ENCODE data around the gene UVSSA. TPM values are rescaled to one million over a fixed set of nuclear protein-coding genes. Genes with fewer than 3 reads are reported as not detected.
"Not testable (repeated sequence)": the region's sequence is repeated elsewhere in the genome, so short reads cannot be mapped to it uniquely, and the experiment has no call there.

UVSSA gene
- total RNA-seq, 4 donors from 2014 or later: 13.5 to 114 (median 34.2) TPM

- 89% methylated on average over 6 of the region's 6 CpGs; no CpG with 5 or more reads in 1 of the 2 donors for WGBS, 2 donors (ENCODE audit: low coverage in 1 of 2)
- H3K27ac ChIP-seq: no peak overlapping the region
- H3K4me1 ChIP-seq: no peaks in the 10 kb centered on the region
- no peaks in the 10 kb centered on the region for H3K27me3 ChIP-seq
- peaks cover 0 to 30% (median 14%) of the 10 kb centered on the region in 4 donors for H3K36me3 ChIP-seq
- in situ Hi-C loops (cut with MboI; ENCODE audit: low pct_ligation_motif_present in 1 of 4, low pct_unique_long_range_greater_than_20kb in 1 of 4, low sequenced_read_pairs in 3 of 4): loop anchor here in 1 of 4 donors (10.0 kb wide), 1 partner anchor 80 kb away; no protein-coding TSS in a partner anchor
- no peak for DNase-seq
- no peaks in the 10 kb centered on the region for H3K9me3 ChIP-seq
- no peak for TF ChIP-seq POLR2AphosphoS5 (IDR thresholded peaks at IDR 0.05)
- no peak for TF ChIP-seq EP300 (IDR thresholded peaks at IDR 0.05; ENCODE audit: low read depth)
- no peak for TF ChIP-seq CTCF (IDR thresholded peaks at IDR 0.05)
- no peak for TF ChIP-seq POLR2A (IDR thresholded peaks at IDR 0.05)
- no peak overlapping the region for H3K4me3 ChIP-seq
- intact Hi-C loops (cut with DNase I; ENCODE audit: low total_unique reads): no loop called here
These were observed 12.5 kb upstream of the UVSSA start for GRCh38 chr4:1334579-1334895.

GRCh38 chr4:1335193-1335883 lies 11.7 kb upstream of the UVSSA start:
- H3K27me3 ChIP-seq; H3K9me3 ChIP-seq; H3K4me1 ChIP-seq; DNase-seq; H3K4me3 ChIP-seq; intact Hi-C loops (cut with DNase I; ENCODE audit: low total_unique reads); H3K27ac ChIP-seq: not testable (repeated sequence)
- in situ Hi-C loops (cut with MboI; ENCODE audit: low pct_ligation_motif_present in 1 of 4, low pct_unique_long_range_greater_than_20kb in 1 of 4, low sequenced_read_pairs in 3 of 4): loop anchor here in 1 of 4 donors (10.0 kb wide), 1 partner anchor 81 kb away; no protein-coding TSS in a partner anchor
- WGBS, 2 donors (ENCODE audit: low coverage in 1 of 2): 60 to 72% methylated on average over 1 to 4 of the region's 4 CpGs
- peaks cover 0 to 38% (median 18%) of the 10 kb centered on the region in 4 donors for H3K36me3 ChIP-seq

- in situ Hi-C loops (cut with MboI; ENCODE audit: low pct_ligation_motif_present in 1 of 4, low pct_unique_long_range_greater_than_20kb in 1 of 4, low sequenced_read_pairs in 3 of 4): loop anchor here in 1 of 4 donors (10.0 kb wide), 1 partner anchor 81 kb away; no protein-coding TSS in a partner anchor
- intact Hi-C loops (cut with DNase I; ENCODE audit: low total_unique reads): no loop called here
- no peaks in the 10 kb centered on the region for H3K9me3 ChIP-seq
- H3K27ac ChIP-seq: no peak overlapping the region
- H3K4me3 ChIP-seq: no peak overlapping the region
- DNase-seq: no peak
- peaks cover 0 to 40% (median 19%) of the 10 kb centered on the region in 4 donors for H3K36me3 ChIP-seq
- no peaks in the 10 kb centered on the region for H3K4me1 ChIP-seq
- TF ChIP-seq EP300 (IDR thresholded peaks at IDR 0.05; ENCODE audit: low read depth): no peak
- no peak for TF ChIP-seq CTCF (IDR thresholded peaks at IDR 0.05)
- TF ChIP-seq POLR2AphosphoS5 (IDR thresholded peaks at IDR 0.05): no peak
- TF ChIP-seq POLR2A (IDR thresholded peaks at IDR 0.05): no peak
- WGBS, 2 donors (ENCODE audit: low coverage in 1 of 2): 93 to 96% methylated on average over 3 to 7 of the region's 7 CpGs
- no peaks in the 10 kb centered on the region for H3K27me3 ChIP-seq
These were observed 10.9 kb upstream of the UVSSA start for GRCh38 chr4:1336088-1336491.

- peaks cover 0 to 40% (median 19%) of the 10 kb centered on the region in 4 donors for H3K36me3 ChIP-seq
- no peak overlapping the region for H3K4me3 ChIP-seq
- TF ChIP-seq EP300 (IDR thresholded peaks at IDR 0.05; ENCODE audit: low read depth) (no peak), POLR2A (IDR thresholded peaks at IDR 0.05) (no peak), CTCF (IDR thresholded peaks at IDR 0.05) (no peak), POLR2AphosphoS5 (IDR thresholded peaks at IDR 0.05) (no peak)
- no peak overlapping the region for H3K27ac ChIP-seq
- WGBS, 2 donors (ENCODE audit: low coverage in 1 of 2): 81% methylated on average over 11 of the region's 11 CpGs; no CpG with 5 or more reads in 1 of the 2 donors
- no peaks in the 10 kb centered on the region for H3K27me3 ChIP-seq
- intact Hi-C loops (cut with DNase I; ENCODE audit: low total_unique reads) (no loop called here), in situ Hi-C loops (cut with MboI; ENCODE audit: low pct_ligation_motif_present in 1 of 4, low pct_unique_long_range_greater_than_20kb in 1 of 4, low sequenced_read_pairs in 3 of 4) (loop anchor here in 1 of 4 donors (10.0 kb wide), 1 partner anchor 83 kb away; no protein-coding TSS in a partner anchor)
- H3K9me3 ChIP-seq: no peaks in the 10 kb centered on the region
- no peaks in the 10 kb centered on the region for H3K4me1 ChIP-seq
- peak; percentile 50 for DNase-seq
These were observed 9.6 kb upstream of the UVSSA start for GRCh38 chr4:1337376-1337831.
